Kidney glomerular epithelial cell (primary cell): ENCODE data around the gene KRTAP10-9.
"Not testable (repeated sequence)": the region's sequence is repeated elsewhere in the genome, so short reads cannot be mapped to it uniquely, and the experiment has no call there.

Experiments
- DNase-seq: peaks from one replicate; lab custom pipeline; 2025; lab: John Stamatoyannopoulos, UW

KRTAP10-9 gene

DNA sequence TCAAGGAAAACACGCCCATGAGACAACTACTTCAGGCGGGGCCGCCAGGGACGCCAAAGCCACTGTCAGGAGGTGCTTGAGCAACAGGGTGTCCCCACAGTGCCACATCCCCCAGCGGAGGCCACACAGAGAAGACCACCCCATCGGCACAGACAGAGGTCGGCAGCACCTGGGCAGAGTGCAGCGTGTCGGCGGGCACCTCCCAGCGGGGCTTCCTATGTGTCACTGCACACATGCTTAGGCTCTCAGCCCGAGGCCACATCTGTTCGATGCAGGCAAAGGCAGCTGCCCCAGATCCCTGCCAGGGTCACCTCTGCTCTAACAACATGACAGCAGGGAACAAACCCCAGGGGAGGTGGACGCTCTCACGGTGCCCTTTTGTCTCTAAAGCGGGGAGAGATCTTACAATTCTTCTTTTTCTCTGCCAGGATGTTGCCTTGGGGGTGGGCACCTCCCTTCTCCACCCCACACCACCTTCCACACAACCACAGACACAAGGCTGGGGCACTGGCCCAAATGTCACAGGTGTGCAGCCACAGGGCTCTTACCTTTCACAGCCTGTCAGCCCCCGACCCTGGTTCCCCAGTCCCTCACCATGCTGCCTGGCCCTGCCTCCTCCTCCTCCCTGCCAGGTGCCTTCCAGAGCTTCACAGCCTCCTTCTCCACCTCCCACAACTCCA, 10.8 kb upstream of the KRTAP10-9 start:
- DNase-seq, result no peak

DNA sequence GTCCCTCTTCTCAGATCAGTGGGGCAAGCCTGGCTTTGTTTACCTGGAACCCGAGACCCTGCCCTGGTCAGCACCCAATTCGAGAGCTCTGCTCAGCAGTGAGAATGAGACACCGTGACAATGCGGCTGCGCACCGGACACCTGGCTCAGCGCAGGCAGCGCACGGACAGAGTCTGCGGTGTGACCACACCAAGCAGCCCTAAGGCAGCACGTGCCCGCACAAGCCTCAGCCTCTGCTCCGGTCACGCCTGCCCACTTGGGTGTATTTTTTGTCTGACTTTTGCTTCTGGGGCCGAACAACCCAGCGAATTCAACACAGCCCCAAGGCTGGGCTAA, 10.3 kb upstream of the KRTAP10-9 start:
- DNase-seq, result no peak

DNA sequence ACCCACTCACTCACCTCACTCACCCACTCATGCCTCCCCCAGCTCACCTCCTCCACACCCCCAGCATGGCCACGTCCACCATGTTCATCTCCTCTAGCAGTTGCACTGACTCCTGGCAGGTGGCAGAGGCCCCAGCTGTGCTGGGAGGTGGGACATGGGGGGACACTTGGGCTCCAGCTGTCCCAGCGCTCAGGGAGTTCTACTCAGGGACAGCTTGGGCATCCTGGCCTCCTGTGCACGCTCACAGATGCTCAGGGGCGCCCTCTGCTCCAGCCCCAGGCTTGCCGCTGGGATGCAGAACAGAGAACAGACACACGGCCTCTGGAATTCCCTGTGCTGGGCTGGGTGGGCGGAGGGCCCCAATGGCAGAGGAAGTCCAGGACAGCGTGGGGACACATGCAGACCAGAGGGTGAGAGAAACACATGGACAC, 9.8 kb upstream of the KRTAP10-9 start:
- no peak for DNase-seq

DNA sequence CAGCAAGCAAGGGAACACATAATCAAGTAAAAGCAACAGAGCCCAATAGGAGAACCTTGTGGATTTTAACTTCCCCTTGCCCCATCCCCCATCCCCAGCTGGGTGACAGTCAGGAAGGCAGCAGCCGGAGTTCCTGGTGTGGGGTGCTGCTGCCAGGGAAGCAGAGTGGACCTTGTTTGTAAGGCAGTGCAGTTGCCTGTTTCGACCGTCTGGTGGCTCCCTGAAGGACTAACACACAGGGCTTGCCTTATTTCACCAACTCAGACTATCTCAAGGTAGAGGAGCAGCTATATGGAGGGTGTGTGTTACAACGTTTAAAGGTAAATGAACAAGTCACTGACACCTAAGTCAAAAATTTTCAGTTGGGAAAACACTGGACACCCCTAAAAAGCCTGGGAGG, 8.4 kb upstream of the KRTAP10-9 start:
- DNase-seq, result no peak

DNA sequence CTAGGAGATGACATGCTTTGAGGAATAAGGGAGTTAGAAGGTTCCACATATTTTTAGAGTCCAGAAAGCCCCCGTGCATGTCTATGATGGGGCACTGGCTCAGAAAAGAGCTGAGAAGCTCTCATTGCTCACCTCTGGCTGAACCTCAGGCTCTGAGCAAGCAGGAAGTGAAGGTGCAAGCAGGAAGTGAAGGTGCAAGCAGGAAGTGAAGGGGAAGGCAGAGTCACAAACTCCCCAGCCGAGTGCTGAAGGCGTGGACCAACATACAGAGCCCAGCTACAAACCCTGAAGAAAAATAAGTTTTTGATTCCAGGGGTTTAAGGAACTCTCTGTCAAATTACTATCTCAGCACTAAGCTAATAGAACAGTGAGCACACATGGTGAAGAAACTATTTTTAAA, 8.0 kb upstream of the KRTAP10-9 start:
- no peak for DNase-seq

DNA sequence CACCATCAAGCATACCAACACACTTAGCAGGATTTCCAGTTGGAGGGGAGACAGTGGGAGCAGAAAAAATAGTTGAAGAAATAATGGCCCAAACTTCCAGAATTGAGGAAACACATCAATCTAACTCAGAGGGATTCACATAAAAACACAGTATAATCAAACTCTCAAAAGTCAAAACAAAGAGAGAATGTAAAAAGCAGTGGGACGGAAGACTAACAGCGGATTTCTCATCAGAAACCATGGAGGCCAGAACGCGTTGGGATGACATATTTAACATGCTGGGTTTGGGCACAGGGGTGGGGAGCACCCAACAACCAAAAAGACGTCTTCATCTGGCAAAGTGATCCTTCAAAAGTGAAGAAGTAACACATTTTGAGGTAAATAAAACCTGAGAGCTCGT, 7.0 kb upstream of the KRTAP10-9 start:
- DNase-seq, result no peak

DNA sequence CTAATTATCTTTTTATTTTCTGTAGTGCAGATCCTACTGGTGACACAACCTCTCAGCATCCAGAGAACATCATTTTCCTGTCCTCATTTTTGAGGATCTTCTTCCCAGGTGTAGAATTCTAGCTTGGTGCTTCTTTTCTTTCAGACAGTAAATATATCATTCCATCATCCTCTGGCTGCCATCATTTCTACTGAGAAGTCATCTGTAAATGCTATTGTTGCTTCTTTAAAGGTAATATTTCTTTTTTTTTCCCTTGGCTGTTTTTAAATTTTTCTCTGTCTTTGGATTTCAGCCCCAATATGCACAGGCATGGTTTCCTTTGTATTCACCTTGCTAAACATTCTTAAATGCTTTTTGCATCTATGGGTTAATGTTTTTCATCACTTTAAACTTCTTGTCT, 3.3 kb upstream of the KRTAP10-9 start:
- DNase-seq, result no peak

DNA sequence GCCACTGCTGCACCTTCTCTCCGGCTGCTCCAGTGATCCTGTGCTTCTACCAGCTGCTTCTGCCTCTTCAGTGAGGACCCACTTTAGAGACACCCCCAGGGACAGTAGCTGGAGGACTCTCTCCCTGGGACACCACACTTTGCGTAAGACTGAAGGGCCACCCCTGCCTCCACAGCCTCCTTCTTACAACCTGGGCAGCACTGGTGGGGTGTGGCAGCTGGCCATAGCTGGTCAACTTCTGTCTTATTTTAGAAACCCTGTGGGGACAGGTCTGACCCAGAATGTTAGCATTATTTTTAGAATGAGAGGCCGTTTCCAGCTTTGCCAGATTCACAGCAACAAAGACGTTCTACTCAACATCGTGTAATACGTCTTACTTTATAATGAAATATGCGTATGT, 1.1 kb upstream of the KRTAP10-9 start:
- no peak for DNase-seq

DNA sequence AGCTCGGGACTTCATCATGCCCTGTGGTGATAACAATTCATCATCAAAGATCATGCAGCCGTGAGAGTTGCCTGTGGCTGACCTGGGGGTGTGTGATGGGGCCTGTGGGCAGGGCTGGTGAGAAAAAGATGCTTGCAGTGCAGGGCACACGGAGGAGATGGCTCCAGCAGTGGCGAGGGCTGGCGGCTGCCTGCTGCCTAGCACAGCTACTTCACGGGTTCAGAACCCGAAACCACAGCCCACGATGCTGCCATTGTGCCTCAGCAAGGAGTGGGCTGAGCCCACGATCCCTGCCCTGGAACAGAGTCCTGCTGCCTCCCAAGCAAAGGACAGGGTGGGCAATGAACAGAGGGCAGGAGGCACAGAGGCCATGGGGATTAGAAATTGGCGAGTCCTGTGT, 631 bp upstream of the KRTAP10-9 start:
- no peak for DNase-seq

DNA sequence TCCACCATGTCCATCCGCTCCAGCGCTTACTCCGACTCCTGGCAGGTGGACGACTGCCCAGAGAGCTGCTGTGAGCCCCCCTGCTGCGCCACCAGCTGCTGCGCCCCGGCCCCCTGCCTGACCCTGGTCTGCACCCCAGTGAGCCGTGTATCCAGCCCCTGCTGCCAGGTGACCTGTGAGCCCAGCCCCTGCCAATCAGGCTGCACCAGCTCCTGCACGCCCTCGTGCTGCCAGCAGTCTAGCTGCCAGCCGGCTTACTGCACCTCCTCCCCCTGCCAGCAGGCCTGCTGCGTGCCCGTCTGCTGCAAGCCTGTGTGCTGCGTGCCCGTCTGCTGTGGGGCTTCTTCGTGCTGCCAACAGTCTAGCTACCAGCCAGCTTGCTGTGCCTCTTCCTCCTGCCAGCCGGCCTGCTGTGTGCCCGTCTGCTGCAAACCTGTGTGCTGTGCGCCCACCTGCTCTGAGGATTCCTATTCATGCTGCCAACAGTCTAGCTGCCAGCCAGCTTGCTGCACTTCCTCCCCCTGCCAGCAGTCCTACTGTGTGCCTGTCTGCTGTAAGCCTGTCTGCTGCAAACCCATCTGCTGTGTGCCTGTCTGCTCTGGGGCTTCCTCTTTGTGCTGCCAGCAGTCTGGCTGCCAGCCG, 409 bp downstream of the KRTAP10-9 start:
- DNase-seq, result not testable (repeated sequence)

DNA sequence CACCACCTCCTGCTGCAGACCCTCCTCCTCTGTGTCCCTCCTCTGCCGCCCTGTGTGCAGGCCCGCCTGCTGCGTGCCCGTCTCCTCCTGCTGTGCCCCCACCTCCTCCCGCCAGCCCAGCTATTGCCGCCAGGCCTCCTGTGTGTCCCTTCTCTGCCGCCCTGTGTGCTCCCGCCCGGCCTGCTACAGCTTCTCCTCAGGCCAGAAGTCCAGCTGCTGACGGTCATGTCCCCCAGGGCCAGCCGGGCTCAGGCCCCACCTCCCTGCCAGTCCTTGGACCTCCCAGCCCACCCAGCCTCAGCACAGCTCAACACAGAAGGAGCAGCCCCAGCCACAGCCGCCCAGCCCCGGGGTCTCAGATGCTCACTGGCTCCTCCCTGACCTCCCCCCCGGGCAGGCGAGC, 939 bp downstream of the KRTAP10-9 start:
- not testable (repeated sequence) for DNase-seq

DNA sequence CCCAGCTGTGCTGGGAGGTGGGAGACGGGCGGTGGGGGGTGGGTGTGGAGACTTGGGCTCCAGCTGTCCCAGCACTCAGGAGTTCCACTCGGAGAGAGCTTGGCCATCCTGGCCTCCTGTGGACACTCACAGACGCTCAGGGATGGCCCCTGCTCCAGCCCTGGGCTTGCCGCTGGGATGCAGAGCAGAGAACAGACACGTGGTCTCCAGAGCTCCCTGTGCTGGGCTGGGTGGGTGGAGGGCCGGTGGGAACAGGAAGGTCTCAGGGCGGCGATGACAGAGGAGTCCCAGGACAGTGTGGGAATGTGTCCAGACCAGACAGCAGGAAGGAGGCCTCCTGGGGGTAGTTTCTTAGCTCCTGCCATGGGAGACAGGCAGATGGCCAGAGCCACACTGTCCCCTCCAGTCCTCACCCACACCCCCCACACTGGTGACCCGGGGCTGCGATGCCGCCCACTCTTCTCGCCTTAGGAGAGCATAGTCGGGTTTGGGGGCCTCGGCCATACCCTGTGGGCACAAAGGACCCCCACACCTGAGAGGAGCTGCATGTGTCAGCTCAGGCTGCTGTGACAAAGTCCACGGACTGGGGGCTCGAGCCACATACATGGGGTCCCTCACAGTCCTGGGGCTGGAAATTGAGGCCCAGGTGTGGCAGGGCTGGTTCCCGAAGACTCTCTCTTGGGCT, 2.0 kb downstream of the KRTAP10-9 start:
- DNase-seq, result no peak

DNA sequence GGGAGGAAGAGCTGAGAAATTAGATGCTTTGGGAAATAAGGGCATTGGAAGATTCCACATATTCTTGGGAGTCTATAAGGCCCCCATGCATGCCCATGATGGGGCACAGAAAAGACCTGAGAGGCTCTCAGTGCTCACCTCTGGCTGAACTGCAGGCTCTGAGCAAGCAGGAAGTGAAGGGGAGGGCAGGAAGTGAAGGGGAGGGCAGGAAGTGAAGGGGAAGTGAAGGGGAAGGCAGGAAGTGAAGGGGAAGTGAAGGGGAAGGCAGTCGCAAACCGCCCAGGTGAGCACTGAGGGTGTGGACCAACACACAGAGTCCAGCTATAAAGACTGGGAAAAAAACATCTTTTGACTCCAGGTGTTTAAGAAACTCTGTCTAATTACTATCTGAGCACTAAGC, 3.5 kb downstream of the KRTAP10-9 start:
- no peak for DNase-seq

DNA sequence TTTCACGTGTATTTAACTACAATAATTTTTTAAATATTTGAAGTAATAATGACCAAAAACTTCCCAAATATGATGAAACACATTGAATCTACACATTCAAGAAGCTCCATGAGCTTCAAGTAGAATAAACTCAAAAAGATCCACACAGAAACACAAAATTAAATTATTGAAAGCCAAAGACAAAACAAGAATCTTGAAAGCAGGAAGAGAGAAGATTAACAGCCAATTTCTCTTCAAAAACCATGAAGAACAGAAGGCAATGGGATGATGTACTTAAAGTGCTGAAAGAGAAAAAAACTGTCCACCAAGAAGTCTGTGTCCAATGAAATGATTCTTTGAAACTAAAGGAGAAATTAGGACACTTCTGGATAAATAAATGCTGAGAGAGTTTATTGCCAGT, 5.2 kb downstream of the KRTAP10-9 start:
- no peak for DNase-seq

DNA sequence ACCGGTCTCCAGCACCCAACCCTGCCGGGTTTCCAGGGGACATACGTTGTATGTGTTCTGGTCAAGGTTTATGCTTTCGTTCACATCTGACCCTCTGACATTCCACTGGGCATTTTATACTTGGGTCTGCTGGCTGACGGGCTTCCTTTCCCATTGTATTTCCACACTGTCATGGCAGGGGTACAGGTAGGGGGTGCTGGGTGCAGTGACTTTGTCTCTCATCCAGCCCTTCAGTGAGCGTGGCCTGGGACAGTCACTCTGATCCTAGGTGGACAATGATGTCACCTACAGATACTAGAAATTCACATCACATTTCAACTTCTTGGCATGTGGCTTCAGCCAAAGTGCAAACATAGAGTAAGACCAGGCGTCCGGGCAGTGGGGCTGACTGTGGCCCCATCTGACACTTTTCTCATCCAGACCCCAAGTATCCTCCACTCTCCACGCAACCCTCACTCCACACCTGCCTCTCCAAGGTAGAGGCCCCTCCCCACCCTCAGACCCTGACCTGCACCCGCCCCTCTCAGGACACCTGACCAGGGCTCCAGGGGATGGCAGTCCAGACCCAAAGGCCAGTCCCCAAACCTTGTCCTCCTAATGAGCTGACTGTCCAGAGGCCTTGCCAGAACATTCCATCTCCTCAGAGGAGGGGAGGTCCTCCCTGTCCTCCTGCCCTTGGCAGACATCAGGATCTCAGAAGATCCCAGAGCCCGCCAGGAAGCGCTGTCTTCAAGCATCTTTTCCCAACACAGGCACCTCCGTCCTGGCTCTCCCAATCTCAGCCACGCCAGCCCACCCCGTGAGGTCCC, 9.5 kb downstream of the KRTAP10-9 start:
- no peak for DNase-seq

DNA sequence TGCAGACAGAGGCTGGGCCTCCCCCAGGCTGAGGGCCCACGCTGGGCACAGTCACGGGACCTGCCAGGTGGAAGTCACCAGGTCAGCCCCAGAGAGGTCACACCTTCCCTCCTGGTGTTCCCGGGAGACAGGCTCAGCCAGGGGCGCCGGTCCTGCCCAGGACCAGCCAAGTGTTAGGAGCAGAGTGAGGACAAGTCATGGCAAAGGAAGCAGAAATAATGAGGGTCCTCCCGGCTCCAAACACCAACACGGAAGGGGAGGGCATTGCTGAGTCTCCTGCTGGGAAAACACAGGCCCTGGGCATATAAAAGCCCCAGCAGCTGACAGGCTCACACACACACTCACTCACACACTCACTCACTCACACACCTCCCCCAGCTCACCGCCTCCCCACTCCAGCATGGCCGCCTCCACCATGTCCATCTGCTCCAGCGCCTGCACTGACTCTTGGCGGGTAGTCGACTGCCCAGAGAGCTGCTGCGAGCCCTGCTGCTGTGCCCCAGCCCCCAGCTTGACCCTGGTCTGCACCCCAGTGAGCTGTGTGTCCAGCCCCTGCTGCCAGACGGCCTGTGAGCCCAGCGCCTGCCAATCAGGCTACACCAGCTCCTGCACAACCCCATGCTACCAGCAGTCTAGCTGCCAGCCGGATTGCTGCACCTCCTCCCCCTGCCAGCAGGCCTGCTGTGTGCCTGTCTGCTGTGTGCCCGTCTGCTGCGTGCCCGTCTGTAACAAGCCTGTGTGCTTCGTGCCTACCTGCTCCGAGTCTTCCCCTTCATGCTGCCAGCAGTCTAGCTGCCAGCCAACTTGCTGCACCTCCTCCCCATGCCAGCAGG, 10.3 kb downstream of the KRTAP10-9 start, which contains the start of gene KRTAP10-10:
Gene KRTAP10-10 (plus strand): TSS at position 339 of the 833 bp plus-strand sequence. CDS start 62 bp downstream, at position 401.
- no peak for DNase-seq

DNA sequence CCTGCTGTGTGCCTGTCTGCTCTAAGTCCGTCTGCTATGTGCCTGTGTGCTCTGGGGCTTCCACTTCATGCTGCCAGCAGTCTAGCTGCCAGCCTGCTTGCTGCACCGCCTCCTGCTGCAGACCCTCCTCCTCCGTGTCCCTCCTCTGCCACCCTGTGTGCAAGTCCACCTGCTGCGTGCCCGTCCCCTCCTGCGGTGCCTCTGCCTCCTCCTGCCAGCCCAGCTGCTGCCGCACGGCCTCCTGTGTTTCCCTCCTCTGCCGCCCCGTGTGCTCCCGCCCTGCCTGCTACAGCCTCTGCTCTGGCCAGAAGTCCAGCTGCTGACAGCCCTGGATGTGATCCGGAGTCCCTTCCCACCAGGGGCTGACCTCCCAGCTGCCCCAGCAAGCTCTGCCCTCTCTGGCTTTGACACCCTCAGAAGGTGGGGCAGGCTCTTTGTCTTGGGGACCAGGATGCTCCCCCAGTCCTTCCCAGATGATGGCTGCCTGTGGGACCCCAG, 11.0 kb downstream of the KRTAP10-9 start:
- DNase-seq, result not testable (repeated sequence)

DNA sequence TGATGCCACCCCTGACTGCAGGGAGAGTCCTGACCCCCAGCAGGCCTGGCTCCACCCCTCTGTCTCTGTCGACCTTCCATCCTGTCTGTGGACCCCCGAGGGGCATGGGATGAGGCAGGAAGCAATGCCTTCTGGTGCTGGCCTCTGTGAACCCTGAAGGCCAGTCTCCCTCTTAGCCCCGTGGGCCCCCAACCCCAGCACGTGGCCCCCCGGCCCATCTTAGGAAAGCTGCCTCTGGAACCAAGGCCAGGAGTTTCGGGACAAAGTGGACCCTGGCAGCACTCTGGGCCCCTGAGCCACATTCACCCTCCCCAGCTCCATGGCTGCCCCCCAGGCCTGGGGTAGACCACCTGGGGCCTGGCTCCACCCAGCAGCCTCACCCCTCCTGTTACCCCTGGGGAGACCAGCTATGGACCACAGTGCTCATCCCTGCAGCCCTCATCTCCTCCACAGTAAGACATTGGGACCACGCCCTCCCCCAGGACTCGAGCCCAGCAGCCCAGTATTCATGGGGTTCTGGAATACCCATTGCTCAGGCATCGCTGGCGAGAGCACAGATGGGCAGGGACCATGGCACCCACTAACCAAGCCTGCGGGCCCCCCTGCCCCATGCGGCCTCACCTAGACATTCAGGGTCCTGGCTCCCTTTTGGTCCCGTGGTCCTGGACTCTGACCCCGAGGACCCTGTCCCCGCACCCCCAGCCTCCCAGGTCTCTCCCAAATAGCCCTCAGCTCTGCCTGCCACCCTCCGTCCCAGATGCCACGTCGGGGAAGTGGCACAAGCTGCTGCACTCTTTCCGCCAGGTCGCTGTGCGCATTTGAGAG, 11.8 kb downstream of the KRTAP10-9 start:
- DNase-seq, result not testable (repeated sequence)

DNA sequence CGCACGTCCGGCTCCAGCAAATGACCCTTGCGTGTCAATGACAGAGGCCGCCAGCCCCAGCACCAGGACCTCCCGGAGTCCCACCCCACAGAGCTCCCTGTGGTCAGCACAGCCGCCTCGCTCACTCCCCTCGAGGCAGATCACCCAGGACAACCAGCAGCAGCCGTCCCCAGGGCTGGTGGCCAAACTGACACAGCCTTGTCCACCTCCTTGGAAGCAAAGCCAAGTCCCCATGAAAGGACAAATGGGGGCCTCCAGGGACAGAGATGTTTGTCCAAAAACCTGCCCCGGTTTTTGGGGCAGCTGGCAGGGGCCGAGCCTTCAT, 12.4 kb downstream of the KRTAP10-9 start:
- no peak for DNase-seq

DNA sequence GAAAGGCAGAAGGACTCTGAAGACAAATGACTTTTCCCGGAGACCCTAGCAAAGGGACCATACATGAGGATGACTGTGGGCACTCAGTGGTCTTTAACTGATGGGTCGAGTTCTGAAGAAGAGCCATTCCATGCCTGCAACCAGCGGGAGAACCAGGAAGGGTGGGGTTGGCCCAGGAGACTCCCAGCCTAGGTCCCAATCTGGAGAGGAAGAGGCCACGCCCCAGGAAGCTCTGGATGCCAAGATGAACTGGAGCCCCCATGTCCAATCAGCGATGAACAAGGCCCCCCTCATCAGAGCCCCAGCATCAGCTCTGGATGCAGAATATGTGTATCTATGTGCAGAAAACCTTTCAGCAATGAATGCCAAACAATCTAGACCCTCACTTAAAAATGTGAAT, 13.9 kb downstream of the KRTAP10-9 start:
- no peak for DNase-seq
